ENCODE results near the gene ABCC3.

Gene ABCC3

GRCh38 chr17:50612281-50612680, 22.4 kb upstream of the ABCC3 start:
- POLR2A ChIA-PET (ENCODE audit: low non-redundant PET): no interaction called here
- DNase-seq (ENCODE audit: low spot score): no peak
- no peak overlapping the region for H3K27ac ChIP-seq
- CTCF ChIA-PET: interaction anchor here (0.7 kb wide), 1 partner anchor 19 kb away, joined by 3 read pairs; no protein-coding TSS in a partner anchor
- no peak for TF ChIP-seq CTCF (conservative IDR thresholded peaks at IDR 0.05; ENCODE audit: low read depth)

GRCh38 chr17:50613007-50613992, 21.4 kb upstream of the ABCC3 start:
- ChIA-PET POLR2A (ENCODE audit: low non-redundant PET) (no interaction called here), CTCF (interaction anchor here (0.6 kb wide), 1 partner anchor 1781 kb away, joined by 3 read pairs; no protein-coding TSS in a partner anchor)
- TF ChIP-seq CTCF (conservative IDR thresholded peaks at IDR 0.05; ENCODE audit: low read depth): no peak
- DNase-seq (ENCODE audit: low spot score): no peak
- H3K27ac ChIP-seq: no peak overlapping the region

- TF ChIP-seq CTCF (conservative IDR thresholded peaks at IDR 0.05; ENCODE audit: low read depth): no peak
- no peak for DNase-seq (ENCODE audit: low spot score)
- CTCF ChIA-PET: interaction anchor here (0.6 to 0.7 kb wide), 2 partner anchors 17 to 80 kb away, joined by 3 read pairs; no protein-coding TSS in a partner anchor
- POLR2A ChIA-PET (ENCODE audit: low non-redundant PET): no interaction called here
- H3K27ac ChIP-seq: no peak overlapping the region
Measured at GRCh38 chr17:50614471-50615051, 20.1 kb upstream of the ABCC3 start.

GRCh38 chr17:50615828-50616227, 18.9 kb upstream of the ABCC3 start:
- POLR2A ChIA-PET (ENCODE audit: low non-redundant PET): interaction anchor here (0.7 kb wide), 1 partner anchor 17 kb away, joined by 3 read pairs; no protein-coding TSS in a partner anchor
- no peak for DNase-seq (ENCODE audit: low spot score)
- TF ChIP-seq CTCF (conservative IDR thresholded peaks at IDR 0.05; ENCODE audit: low read depth): no peak
- CTCF ChIA-PET: no interaction called here
- no peak overlapping the region for H3K27ac ChIP-seq

GRCh38 chr17:50618300-50618699, 16.4 kb upstream of the ABCC3 start:
- no peak for DNase-seq (ENCODE audit: low spot score)
- ChIA-PET CTCF (interaction anchor here (0.6 kb wide), 1 partner anchor 61 kb away, joined by 3 read pairs; no protein-coding TSS in a partner anchor), POLR2A (ENCODE audit: low non-redundant PET) (no interaction called here)
- H3K27ac ChIP-seq: peak overlapping the region; percentile 13; the same call in 1 of the 2 replicates
- no peak for TF ChIP-seq CTCF (conservative IDR thresholded peaks at IDR 0.05; ENCODE audit: low read depth)

GRCh38 chr17:50618941-50619340, 15.7 kb upstream of the ABCC3 start:
- TF ChIP-seq CTCF (conservative IDR thresholded peaks at IDR 0.05; ENCODE audit: low read depth): no peak
- POLR2A ChIA-PET (ENCODE audit: low non-redundant PET): no interaction called here
- CTCF ChIA-PET: interaction anchor here (0.6 to 1.2 kb wide), 2 partner anchors 12 to 62 kb away, joined by 3 to 4 read pairs; no protein-coding TSS in a partner anchor
- no peak for DNase-seq (ENCODE audit: low spot score)
- H3K27ac ChIP-seq: no peak overlapping the region; the same call in 1 of the 2 replicates

Data from RWPE1 (cell line).